Measurements from ENCODE around the gene SLC7A14.
A peak's percentile ranks its signal among the peaks of the same experiment; 100 is the strongest.

Gene SLC7A14

GRCh38 chr3:170426240-170426797 lies 159.6 kb downstream of the SLC7A14 start:
- peak; percentile 47 for DNase-seq (ENCODE audit: low read depth, low spot score)

DNA sequence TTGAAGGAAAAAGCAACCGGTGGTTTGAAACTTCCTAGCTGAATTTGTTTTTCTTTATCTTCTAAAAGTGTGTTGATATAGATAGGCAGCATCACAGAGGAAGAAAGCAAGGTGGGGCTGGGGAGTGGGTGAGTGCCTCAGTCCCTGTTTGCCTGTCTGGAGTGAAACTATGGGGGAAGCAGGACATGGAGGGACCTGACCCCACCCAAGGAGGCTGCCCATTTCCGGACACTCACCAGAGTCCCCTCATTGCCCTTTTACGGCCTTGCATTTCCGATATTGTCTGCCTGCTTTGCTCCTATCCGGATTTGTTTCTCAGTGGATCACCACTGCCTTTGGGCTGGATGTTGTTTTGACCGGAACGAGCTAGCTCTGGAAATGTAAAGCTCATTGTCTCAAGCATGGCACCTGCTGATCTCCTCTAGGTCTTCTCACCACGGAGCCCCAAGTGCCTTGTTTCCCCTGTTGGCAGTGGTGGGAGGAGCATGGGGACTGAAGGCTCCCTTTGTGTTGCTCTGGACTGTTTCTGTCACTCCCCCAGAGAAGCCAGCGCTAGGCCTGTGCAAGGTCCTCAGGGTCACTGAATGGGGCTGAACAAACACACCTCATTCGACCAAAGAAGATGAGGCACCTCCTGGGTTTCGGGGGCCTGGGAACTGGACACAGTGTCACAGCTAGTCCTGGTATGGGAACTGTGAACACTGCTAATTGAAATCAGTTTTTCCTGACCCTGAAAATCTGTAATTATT lies 160.2 kb downstream of the SLC7A14 start:
- DNase-seq (ENCODE audit: low read depth, low spot score): no peak

- no peak for DNase-seq (ENCODE audit: low read depth, low spot score)
Measured at GRCh38 chr3:170424879-170425278, 161.0 kb downstream of the SLC7A14 start.

GRCh38 chr3:170423001-170423615 lies 162.8 kb downstream of the SLC7A14 start:
- DNase-seq (ENCODE audit: low read depth, low spot score): no peak

- no peak for DNase-seq (ENCODE audit: low read depth, low spot score)
Measured at GRCh38 chr3:170421758-170422157, 164.1 kb downstream of the SLC7A14 start.

- peak; percentile 29 for DNase-seq (ENCODE audit: low read depth, low spot score)
Measured at GRCh38 chr3:170421111-170421641, 164.7 kb downstream of the SLC7A14 start.

- peak; percentile 43 for DNase-seq (ENCODE audit: low read depth, low spot score)
Measured at GRCh38 chr3:170420307-170420821, 165.5 kb downstream of the SLC7A14 start.

DNA sequence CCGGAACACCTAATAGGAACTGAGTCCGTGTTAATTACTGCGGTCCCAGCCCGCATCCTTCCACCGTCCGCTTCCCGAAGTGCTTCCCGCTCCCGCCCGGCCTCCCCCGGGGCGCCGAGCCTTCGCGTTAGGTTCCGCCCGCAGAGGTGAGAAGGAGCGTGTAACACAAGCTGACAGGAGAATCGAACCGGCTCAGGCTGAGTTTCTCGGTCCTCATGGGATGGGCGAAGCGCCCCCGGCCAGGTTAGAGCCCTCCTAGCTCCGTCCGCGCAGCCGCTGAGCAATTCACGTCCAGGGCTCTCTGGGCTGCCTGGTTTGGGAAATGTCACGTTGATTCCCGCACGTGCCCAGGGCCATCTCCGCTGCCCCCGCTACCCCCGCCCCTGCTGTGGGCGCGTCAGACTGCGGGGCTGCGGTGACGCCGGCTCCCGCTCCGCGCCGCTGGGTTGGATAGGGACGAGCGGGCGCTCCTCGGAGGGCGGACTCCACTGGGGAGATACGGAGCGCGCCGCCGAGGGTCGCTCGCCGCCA lies 166.3 kb downstream of the SLC7A14 start:
- peak; percentile 66 for DNase-seq (ENCODE audit: low read depth, low spot score)

GRCh38 chr3:170418422-170419398 lies 167.2 kb downstream of the SLC7A14 start, which contains the start of gene CLDN11:
Gene CLDN11, plus strand, starts transcription at chr3:170418868. Its CDS starts 199 bp downstream, at chr3:170419067.
- DNase-seq (ENCODE audit: low read depth, low spot score): peak; percentile 83

- DNase-seq (ENCODE audit: low read depth, low spot score): no peak
Measured at GRCh38 chr3:170417090-170417489, 168.8 kb downstream of the SLC7A14 start.

GRCh38 chr3:170414202-170414663 lies 171.6 kb downstream of the SLC7A14 start:
- DNase-seq (ENCODE audit: low read depth, low spot score): peak; percentile 87

DNA sequence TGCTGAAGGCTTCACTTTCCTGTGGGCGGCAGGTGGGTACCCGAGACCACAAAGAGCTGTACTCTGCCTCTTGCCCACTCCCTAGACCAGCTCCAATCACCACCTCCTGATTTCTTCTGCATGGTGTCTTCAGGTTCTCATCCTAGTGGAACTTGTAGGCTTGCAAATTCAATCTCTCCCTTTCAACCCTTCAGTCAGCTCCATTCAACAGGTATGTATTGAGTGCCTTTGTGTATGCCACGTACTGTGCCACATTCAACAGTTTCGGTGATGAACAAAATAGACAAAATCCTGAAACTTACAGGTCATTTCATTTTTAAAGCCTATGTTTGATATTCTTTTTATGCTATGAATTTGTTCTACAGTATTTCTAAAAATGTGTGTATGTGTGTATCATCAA lies 172.6 kb downstream of the SLC7A14 start:
- no peak for DNase-seq (ENCODE audit: low read depth, low spot score)

- peak; percentile 46 for DNase-seq (ENCODE audit: low read depth, low spot score)
Measured at GRCh38 chr3:170410428-170411029, 175.3 kb downstream of the SLC7A14 start.
